Caco-2 (cell line): ENCODE results near the gene TPPP2. TPM values are rescaled to one million over a fixed set of nuclear protein-coding genes. Genes with fewer than 3 reads are reported as not detected.

ENCODE experiments used
- BruUV-seq: library from RNA; stranded (reverse); fragments of 400-500 nt; replicated peaks from 2 replicates; lab custom pipeline; 2021; lab: Mats Ljungman, UMichigan
- CTCF ChIA-PET: fragments of 300-600 bp; sonication (Branson Sonifier 250); formaldehyde crosslinking; loops from one replicate; lab custom pipeline; 2022; ENCODE audit warnings: antibody characterized with exemption; lab: Charles Lee
- POLR2A ChIA-PET: fragments of 300-600 bp; sonication (Branson Sonifier 250); formaldehyde crosslinking; loops from one replicate; lab custom pipeline; 2022; ENCODE audit warnings: antibody characterized with exemption; lab: Charles Lee
- DNase-seq, 2 experiments: peaks; one replicate each; pipeline versions ENCODE4 v3.0.0 to v3.0.0-alpha.2; 2020 to 2022
- H3K27me3 ChIP-seq: replicated peaks from 2 replicates; pipeline ENCODE4 v1.6.0; 2011; ENCODE audit warnings: low read length; ENCODE audit not compliant: control insufficient read depth, insufficient read depth
- H3K36me3 ChIP-seq: 2 replicates; pipeline ENCODE4 v1.5.1; 2011; ENCODE audit warnings: low read length; ENCODE audit not compliant: control insufficient read depth, insufficient read depth
- H3K4me1 ChIP-seq: fragments of 250-450 bp; sonication (Bioruptor Pico); 2 replicates; pipeline ENCODE4 v1.5.1; 2020; ENCODE audit warnings: mild to moderate bottlenecking
- H3K4me3 ChIP-seq: 2 replicates; pipeline ENCODE4 v1.5.1; 2011; ENCODE audit warnings: low read depth, mild to moderate bottlenecking, control low read depth, low read length
- H3K9me3 ChIP-seq: fragments of 250-450 bp; sonication (Bioruptor Pico); 2 replicates; pipeline ENCODE4 v1.5.1; 2020; ENCODE audit warnings: mild to moderate bottlenecking, moderate library complexity
- H3K27ac Mint-ChIP-seq: one replicate; pipeline ENCODE4 v1.8.0; 2022; ENCODE audit warnings: mixed read lengths; ENCODE audit not compliant: unreplicated experiment
- H3K27me3 Mint-ChIP-seq: one replicate; pipeline ENCODE4 v1.8.0; 2022; ENCODE audit warnings: mixed read lengths; ENCODE audit not compliant: insufficient read depth, unreplicated experiment
- H3K36me3 Mint-ChIP-seq: one replicate; pipeline ENCODE4 v1.8.0; 2022; ENCODE audit warnings: mild to moderate bottlenecking, mixed read lengths; ENCODE audit not compliant: insufficient read depth, unreplicated experiment
- H3K4me1 Mint-ChIP-seq: one replicate; pipeline ENCODE4 v1.8.0; 2022; ENCODE audit warnings: low read depth, mixed read lengths; ENCODE audit not compliant: unreplicated experiment
- H3K4me3 Mint-ChIP-seq: one replicate; pipeline ENCODE4 v1.8.0; 2022; ENCODE audit warnings: mild to moderate bottlenecking, moderate library complexity, mixed read lengths; ENCODE audit not compliant: unreplicated experiment
- H3K9me3 Mint-ChIP-seq: one replicate; pipeline ENCODE4 v1.8.0; 2022; ENCODE audit warnings: mixed read lengths; ENCODE audit not compliant: unreplicated experiment
- intact Hi-C: fragments of 100-400 bp; cut with micrococcal nuclease; formaldehyde crosslinking; loops from one replicate; pipeline ENCODE4 v1.10.0; 2022; ENCODE audit not compliant: unreplicated experiment
- total RNA-seq: library from RNA; stranded (reverse); gene quantifications from 2 replicates; pipeline ENCODE4 v1.2.3, GENCODE V29; 2022
- TF ChIP-seq, protein P1 (sequence below), 2 experiments: fragments of 200-600 bp in 1 of 2; IDR thresholded peaks; 1 replicate in 1 of 2; 2 replicates in 1 of 2; pipeline versions ENCODE4 v1.5.1 to v1.8.0; 2011 to 2022; ENCODE audit warnings: antibody characterized with exemption in 1 of 2, control low read depth in 1 of 2, inconsistent platforms in 1 of 2, low read depth in 1 of 2, low read length in 1 of 2, mild to moderate bottlenecking in 1 of 2, moderate library complexity in 1 of 2; ENCODE audit not compliant: insufficient read depth in 1 of 2, severe bottlenecking in 1 of 2, unreplicated experiment in 1 of 2

TPPP2 gene
- total RNA-seq, 1 experiment from 2014 or later = not detected

DNA sequence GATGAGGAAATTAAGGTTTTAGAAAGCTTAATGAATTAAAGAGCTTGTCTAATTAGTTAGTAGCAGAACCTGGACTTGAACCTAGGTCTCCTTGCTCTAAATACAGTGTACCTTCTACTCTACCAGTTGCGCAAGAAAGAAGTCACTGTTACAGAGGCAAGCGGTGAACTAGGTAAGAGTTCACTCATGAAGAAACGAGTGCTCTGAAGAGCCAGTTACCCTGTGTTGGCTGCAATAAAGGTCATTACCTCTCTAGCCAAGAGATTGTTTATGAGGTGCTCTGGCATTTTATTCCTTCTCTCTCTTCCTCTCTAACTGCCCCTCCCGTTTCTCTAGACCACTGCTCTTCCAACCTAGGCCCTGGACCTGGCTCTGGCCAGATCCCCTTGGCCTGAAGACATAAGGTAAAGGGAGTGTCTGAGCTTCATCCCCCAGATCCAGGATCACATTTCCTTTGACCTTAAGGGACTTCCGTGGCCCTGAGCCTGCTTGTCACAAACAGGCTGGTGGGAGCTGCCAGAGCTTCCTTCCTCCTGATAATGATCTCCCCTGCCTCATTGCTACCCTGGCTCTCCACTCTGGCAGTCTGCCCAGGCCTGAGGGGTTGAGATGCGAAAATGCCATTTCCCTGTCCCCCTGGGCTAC lies 14.1 kb downstream of the TPPP2 start:
- H3K4me1 ChIP-seq = peaks cover 9% of the 10 kb centered on the region; the same call in 1 of the 2 replicates
- H3K4me3 Mint-ChIP-seq = no peak overlapping the region
- no peak overlapping the region for H3K27ac Mint-ChIP-seq
- H3K4me3 ChIP-seq = no peak overlapping the region
- no peaks in the 10 kb centered on the region for H3K27me3 ChIP-seq
- H3K36me3 Mint-ChIP-seq = no peaks in the 10 kb centered on the region
- no peaks in the 10 kb centered on the region for H3K9me3 ChIP-seq
- ChIA-PET CTCF (interaction anchor here (1.1 to 1.5 kb wide), 3 partner anchors 29 to 73 kb away, joined by 3 to 10 read pairs (median 3); no protein-coding TSS in a partner anchor), POLR2A (no interaction called here)
- no peaks in the 10 kb centered on the region for H3K9me3 Mint-ChIP-seq
- TF ChIP-seq, protein P1, sequence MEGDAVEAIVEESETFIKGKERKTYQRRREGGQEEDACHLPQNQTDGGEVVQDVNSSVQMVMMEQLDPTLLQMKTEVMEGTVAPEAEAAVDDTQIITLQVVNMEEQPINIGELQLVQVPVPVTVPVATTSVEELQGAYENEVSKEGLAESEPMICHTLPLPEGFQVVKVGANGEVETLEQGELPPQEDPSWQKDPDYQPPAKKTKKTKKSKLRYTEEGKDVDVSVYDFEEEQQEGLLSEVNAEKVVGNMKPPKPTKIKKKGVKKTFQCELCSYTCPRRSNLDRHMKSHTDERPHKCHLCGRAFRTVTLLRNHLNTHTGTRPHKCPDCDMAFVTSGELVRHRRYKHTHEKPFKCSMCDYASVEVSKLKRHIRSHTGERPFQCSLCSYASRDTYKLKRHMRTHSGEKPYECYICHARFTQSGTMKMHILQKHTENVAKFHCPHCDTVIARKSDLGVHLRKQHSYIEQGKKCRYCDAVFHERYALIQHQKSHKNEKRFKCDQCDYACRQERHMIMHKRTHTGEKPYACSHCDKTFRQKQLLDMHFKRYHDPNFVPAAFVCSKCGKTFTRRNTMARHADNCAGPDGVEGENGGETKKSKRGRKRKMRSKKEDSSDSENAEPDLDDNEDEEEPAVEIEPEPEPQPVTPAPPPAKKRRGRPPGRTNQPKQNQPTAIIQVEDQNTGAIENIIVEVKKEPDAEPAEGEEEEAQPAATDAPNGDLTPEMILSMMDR (IDR thresholded peaks at IDR 0.05; ENCODE audit: insufficient read depth in 1 of 2, low read depth in 1 of 2, low read length in 1 of 2, severe bottlenecking in 1 of 2, unreplicated experiment in 1 of 2) = no peak
- H3K4me1 Mint-ChIP-seq = peaks cover 6% of the 10 kb centered on the region
- DNase-seq = no peak
- peaks cover 16% of the 10 kb centered on the region for H3K27me3 Mint-ChIP-seq
- BruUV-seq = no TSS peak
- no peaks in the 10 kb centered on the region for H3K36me3 ChIP-seq
- intact Hi-C loops = no loop called here

DNA sequence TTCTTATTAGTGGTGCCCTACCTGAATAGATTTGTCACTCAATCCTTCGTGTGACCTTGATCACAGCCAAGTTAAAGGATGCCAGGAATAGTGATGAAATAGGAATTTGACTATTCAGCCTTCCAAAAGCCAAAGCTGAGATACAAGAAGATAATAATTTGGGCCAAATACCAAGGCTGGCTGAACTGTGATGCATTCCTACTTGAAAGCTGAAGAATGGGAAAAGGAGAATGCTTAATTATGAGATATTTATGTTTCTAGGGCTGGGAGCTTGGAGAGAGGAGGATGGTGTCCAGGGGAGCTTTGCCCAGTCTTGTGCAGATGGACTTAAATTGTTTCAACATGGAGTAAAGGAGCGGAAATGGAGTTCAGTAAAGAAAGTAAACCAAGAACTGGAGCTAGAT lies 17.4 kb downstream of the TPPP2 start:
- CTCF ChIA-PET = interaction anchor here (0.7 to 3.1 kb wide), 3 partner anchors 21 to 77 kb away, joined by 3 to 14 read pairs (median 3); no protein-coding TSS in a partner anchor

DNA sequence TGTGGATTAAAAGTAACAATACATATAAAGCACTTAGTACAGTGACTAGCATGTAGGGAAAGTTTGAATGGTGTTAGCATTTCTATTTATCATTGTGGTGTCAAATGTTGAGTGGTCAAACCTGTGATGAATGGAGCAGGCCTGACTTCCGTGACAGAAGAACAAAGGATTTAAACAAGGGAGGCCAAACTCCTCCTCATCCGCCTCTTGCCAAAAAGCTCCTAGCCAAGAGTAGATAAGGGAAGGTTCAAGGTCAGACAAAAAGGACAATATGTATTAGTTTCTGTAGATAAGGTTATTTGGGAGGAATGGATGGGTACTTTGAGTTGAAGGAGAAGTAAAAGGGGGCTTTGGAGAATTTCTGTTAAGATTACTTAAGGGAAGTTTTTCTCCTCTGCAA lies 18.6 kb downstream of the TPPP2 start:
- TF ChIP-seq, protein P1 (IDR thresholded peaks at IDR 0.05; ENCODE audit: insufficient read depth in 1 of 2, low read depth in 1 of 2, low read length in 1 of 2, severe bottlenecking in 1 of 2, unreplicated experiment in 1 of 2) = no peak
- intact Hi-C loops = no loop called here
- DNase-seq = no peak

More for the DNA sequence above, 17.4 kb downstream of the TPPP2 start:
- no peak for DNase-seq
- Mint-ChIP-seq H3K36me3 (no peaks in the 10 kb centered on the region), H3K27me3 (peaks cover 14% of the 10 kb centered on the region), H3K9me3 (no peaks in the 10 kb centered on the region), H3K4me3 (no peak overlapping the region), H3K27ac (no peak overlapping the region), H3K4me1 (no peaks in the 10 kb centered on the region)
- no peaks in the 10 kb centered on the region for H3K9me3 ChIP-seq
- no peak overlapping the region for H3K4me3 ChIP-seq
- POLR2A ChIA-PET = no interaction called here
- H3K4me1 ChIP-seq = no peaks in the 10 kb centered on the region
- H3K36me3 ChIP-seq = no peaks in the 10 kb centered on the region
- BruUV-seq = no TSS peak
- TF ChIP-seq, protein P1 (IDR thresholded peaks at IDR 0.05; ENCODE audit: insufficient read depth in 1 of 2, low read depth in 1 of 2, low read length in 1 of 2, severe bottlenecking in 1 of 2, unreplicated experiment in 1 of 2) = no peak
- H3K27me3 ChIP-seq = no peaks in the 10 kb centered on the region
- intact Hi-C loops = no loop called here

More for the DNA sequence above, 18.6 kb downstream of the TPPP2 start:
- H3K27me3 ChIP-seq = no peaks in the 10 kb centered on the region
- no peak overlapping the region for H3K4me3 Mint-ChIP-seq
- peaks cover 11% of the 10 kb centered on the region for H3K27me3 Mint-ChIP-seq
- BruUV-seq = no TSS peak
- no peaks in the 10 kb centered on the region for H3K9me3 ChIP-seq
- H3K36me3 Mint-ChIP-seq = no peaks in the 10 kb centered on the region
- no peaks in the 10 kb centered on the region for H3K4me1 Mint-ChIP-seq
- H3K4me3 ChIP-seq = no peak overlapping the region
- no peaks in the 10 kb centered on the region for H3K9me3 Mint-ChIP-seq
- H3K27ac Mint-ChIP-seq = no peak overlapping the region
- ChIA-PET CTCF (interaction anchor here (0.6 to 3.1 kb wide), 2 partner anchors 34 to 504 kb away, joined by 4 to 14 read pairs; no protein-coding TSS in a partner anchor), POLR2A (no interaction called here)
- H3K4me1 ChIP-seq = no peaks in the 10 kb centered on the region
- H3K36me3 ChIP-seq = no peaks in the 10 kb centered on the region
